Activated CD8-positive, alpha-beta T cell treated with anti-CD3 and anti-CD28 coated beads for 36 hours (primary cell): Measurements from ENCODE around the gene PCGF3. TPM values are rescaled to one million over a fixed set of nuclear protein-coding genes. Genes with fewer than 3 reads are reported as not detected.
A peak's percentile ranks its signal among the peaks of the same experiment; 100 is the strongest.

Experiments used
- ATAC-seq: fragments of 200-7000 bp; cut with Tn5 transposase; one replicate; pipeline ENCODE4 v1.10.0; 2021; ENCODE audit warnings: mild to moderate bottlenecking, moderate library complexity
- CTCF ChIA-PET: fragments of 350-600 bp; sonication (Branson Sonifier 250); formaldehyde crosslinking; loops from one replicate; lab custom pipeline; 2021; ENCODE audit warnings: antibody characterized with exemption; lab: Charles Lee
- POLR2A ChIA-PET: fragments of 350-600 bp; sonication (Branson Sonifier 250); formaldehyde crosslinking; loops from one replicate; lab custom pipeline; 2021; ENCODE audit warnings: antibody characterized with exemption; lab: Charles Lee
- DNase-seq: peaks from one replicate; pipeline ENCODE4 v3.0.0-alpha.2; 2020
- H3K27ac Mint-ChIP-seq: one replicate; pipeline ENCODE4 v1.8.0; 2021; ENCODE audit warnings: mild to moderate bottlenecking, mixed read lengths
- H3K27me3 Mint-ChIP-seq: one replicate; pipeline ENCODE4 v1.8.0; 2021; ENCODE audit warnings: mixed read lengths
- H3K36me3 Mint-ChIP-seq: one replicate; pipeline ENCODE4 v1.8.0; 2021; ENCODE audit warnings: low read depth, mixed read lengths
- H3K4me1 Mint-ChIP-seq: one replicate; pipeline ENCODE4 v1.8.0; 2021; ENCODE audit warnings: low read depth, mixed read lengths
- H3K4me3 Mint-ChIP-seq: one replicate; pipeline ENCODE4 v1.8.0; 2021; ENCODE audit warnings: mild to moderate bottlenecking, moderate library complexity, mixed read lengths
- H3K9me3 Mint-ChIP-seq: one replicate; pipeline ENCODE4 v1.8.0; 2021; ENCODE audit warnings: mixed read lengths
- intact Hi-C: fragments of 100-400 bp; cut with micrococcal nuclease; formaldehyde crosslinking; loops from one replicate; pipeline ENCODE4 v1.10.0; 2022
- total RNA-seq, 2 experiments: library from RNA; stranded (reverse); gene quantifications; one replicate each; pipeline ENCODE4 v1.2.3, GENCODE V29; 2021
- TF ChIP-seq, protein P1 (sequence below): fragments of 200-600 bp; IDR thresholded peaks from one replicate; pipeline ENCODE4 v1.8.0; 2022; ENCODE audit warnings: antibody characterized with exemption, mild to moderate bottlenecking

PCGF3 gene
- total RNA-seq, 2 experiments from 2014 or later: 23.9 to 25.6 TPM

DNA sequence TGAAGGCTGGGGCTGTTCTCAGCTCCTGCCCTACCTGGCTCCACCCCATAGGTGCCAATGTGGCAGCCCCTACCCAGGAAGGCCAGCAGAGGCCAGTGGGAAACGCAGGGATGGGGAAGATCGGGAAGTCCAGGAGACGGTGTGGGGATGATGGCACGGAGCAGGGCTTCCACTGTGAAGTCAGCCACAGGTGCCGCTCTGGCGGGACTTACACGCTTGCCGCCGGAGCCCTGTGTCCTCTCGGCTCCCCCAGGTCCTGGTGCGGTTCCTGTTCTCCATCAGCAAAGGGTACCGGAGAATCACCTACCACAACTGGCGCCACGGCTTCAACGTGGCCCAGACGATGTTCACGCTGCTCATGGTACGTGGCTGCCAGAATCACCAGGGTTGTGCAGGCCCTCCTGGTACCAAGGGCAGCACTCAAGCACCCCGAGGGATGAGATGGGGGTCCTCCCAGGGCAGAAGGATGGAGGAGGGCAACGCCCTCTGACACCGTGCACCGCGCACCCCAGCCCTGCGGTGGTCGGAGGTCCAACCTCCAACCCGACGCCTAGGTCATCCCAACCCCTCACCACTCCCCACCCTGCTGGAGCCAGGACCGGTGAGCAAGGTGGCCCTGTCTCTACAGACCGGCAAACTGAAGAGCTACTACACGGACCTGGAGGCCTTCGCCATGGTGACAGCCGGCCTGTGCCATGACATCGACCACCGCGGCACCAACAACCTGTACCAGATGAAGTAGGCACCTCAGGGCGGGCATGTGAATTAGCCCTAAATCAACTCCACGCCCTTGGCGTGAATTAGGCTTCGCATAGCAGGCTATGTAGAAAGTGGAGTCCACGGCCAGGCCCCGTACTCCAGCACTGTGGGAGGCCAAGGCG is 43.5 kb upstream of the PCGF3 start:
- CTCF ChIA-PET: no interaction called here
- Mint-ChIP-seq H3K36me3 (peaks cover 8% of the 10 kb centered on the region), H3K27me3 (no peaks in the 10 kb centered on the region), H3K4me3 (peak overlapping the region; percentile 81), H3K4me1 (peaks cover 21% of the 10 kb centered on the region), H3K9me3 (no peaks in the 10 kb centered on the region), H3K27ac (no peak overlapping the region)
- POLR2A ChIA-PET: interaction anchor here (1.2 to 4.6 kb wide), 2 partner anchors 12 to 154 kb away, joined by 3 to 34 read pairs; partner anchors contain the start of genes ATP5ME and MYL5
- TF ChIP-seq, protein P1, sequence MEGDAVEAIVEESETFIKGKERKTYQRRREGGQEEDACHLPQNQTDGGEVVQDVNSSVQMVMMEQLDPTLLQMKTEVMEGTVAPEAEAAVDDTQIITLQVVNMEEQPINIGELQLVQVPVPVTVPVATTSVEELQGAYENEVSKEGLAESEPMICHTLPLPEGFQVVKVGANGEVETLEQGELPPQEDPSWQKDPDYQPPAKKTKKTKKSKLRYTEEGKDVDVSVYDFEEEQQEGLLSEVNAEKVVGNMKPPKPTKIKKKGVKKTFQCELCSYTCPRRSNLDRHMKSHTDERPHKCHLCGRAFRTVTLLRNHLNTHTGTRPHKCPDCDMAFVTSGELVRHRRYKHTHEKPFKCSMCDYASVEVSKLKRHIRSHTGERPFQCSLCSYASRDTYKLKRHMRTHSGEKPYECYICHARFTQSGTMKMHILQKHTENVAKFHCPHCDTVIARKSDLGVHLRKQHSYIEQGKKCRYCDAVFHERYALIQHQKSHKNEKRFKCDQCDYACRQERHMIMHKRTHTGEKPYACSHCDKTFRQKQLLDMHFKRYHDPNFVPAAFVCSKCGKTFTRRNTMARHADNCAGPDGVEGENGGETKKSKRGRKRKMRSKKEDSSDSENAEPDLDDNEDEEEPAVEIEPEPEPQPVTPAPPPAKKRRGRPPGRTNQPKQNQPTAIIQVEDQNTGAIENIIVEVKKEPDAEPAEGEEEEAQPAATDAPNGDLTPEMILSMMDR: no peak
- no peak for DNase-seq
- no peak for ATAC-seq
- intact Hi-C loops: no loop called here

DNA sequence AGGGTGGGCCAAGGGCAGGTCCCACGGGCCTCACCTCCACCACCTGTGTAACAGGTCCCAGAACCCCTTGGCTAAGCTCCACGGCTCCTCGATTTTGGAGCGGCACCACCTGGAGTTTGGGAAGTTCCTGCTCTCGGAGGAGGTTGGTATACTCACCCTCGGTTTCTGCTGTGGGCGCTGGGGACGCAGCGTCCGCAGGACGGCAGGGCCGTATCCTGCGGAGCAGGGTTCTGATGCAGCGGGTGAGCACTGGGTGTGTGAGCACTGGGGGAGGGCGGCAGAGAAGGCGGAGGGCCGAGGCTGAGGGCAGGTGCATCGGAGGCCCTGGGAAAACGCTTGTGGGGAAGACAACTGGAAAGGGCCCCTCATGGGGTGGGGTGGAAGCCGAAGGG is 42.6 kb upstream of the PCGF3 start:
- ATAC-seq (peak; percentile 4), DNase-seq (no peak)
- intact Hi-C loops: no loop called here
- Mint-ChIP-seq H3K9me3 (no peaks in the 10 kb centered on the region), H3K27ac (peak overlapping the region; percentile 82), H3K36me3 (peaks cover 8% of the 10 kb centered on the region), H3K4me1 (peaks cover 21% of the 10 kb centered on the region), H3K4me3 (peak overlapping the region; percentile 81), H3K27me3 (no peaks in the 10 kb centered on the region)
- POLR2A ChIA-PET: interaction anchor here (1.2 to 4.6 kb wide), 3 partner anchors 11 to 154 kb away, joined by 3 to 34 read pairs (median 4); partner anchors contain the start of genes ATP5ME and MYL5
- TF ChIP-seq, protein P1: no peak
- CTCF ChIA-PET: no interaction called here

DNA sequence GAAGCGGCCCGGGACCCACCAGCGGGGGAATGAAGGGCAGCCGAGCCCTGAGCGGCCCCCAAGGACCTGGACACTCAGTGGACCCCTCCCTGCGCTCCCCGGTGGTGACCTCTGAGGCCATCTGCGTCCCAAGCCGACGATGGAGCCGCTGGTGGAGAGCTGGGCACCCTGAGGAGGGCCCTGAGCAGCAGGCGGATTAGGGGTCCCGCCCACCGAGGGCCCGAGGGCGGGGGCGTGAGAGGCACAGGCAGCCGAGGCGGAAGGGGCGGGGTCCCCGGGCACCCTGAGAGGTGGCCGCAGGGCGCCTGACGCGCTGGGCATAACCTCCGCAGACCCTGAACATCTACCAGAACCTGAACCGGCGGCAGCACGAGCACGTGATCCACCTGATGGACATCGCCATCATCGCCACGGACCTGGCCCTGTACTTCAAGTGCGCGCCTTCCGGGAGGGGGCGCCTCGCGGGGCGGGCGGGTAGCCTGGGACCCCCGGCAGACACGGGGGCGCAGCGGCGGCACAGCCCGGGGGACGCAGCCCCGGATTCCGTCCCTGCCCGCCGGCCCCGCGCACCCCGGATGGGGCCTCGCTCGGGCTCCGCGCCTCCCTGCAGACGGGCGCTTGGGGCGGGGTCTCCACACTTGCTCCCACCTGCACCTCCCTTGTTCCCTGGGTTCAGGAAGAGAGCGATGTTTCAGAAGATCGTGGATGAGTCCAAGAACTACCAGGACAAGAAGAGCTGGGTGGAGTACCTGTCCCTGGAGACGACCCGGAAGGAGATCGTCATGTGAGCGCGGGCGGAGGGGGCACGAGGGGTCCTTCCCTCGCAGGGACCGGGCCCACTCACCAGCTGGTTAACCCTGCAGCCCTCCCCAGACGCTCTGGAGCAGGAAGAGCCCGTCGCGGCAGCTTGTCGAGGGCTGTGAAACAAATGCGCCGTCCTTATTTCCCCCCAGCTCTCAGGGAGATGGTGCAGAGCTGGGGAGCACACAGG is 41.9 kb upstream of the PCGF3 start:
- POLR2A ChIA-PET: interaction anchor here (0.7 to 4.6 kb wide), 5 partner anchors 10 to 346 kb away, joined by 3 to 34 read pairs (median 3); partner anchors contain the start of genes ATP5ME and MYL5
- H3K4me3 Mint-ChIP-seq: peak overlapping the region; percentile 81
- peaks cover 21% of the 10 kb centered on the region for H3K4me1 Mint-ChIP-seq
- H3K36me3 Mint-ChIP-seq: peaks cover 8% of the 10 kb centered on the region
- CTCF ChIA-PET: interaction anchor here (0.9 to 3.2 kb wide), 3 partner anchors 10 to 79 kb away, joined by 3 to 7 read pairs (median 3); partner anchors contain the start of gene ATP5ME
- no peaks in the 10 kb centered on the region for H3K27me3 Mint-ChIP-seq
- no peaks in the 10 kb centered on the region for H3K9me3 Mint-ChIP-seq
- DNase-seq: peak; percentile 89
- TF ChIP-seq, protein P1: no peak
- peak; percentile 85 for ATAC-seq
- H3K27ac Mint-ChIP-seq: peak overlapping the region; percentile 88
- intact Hi-C loops: no loop called here

DNA sequence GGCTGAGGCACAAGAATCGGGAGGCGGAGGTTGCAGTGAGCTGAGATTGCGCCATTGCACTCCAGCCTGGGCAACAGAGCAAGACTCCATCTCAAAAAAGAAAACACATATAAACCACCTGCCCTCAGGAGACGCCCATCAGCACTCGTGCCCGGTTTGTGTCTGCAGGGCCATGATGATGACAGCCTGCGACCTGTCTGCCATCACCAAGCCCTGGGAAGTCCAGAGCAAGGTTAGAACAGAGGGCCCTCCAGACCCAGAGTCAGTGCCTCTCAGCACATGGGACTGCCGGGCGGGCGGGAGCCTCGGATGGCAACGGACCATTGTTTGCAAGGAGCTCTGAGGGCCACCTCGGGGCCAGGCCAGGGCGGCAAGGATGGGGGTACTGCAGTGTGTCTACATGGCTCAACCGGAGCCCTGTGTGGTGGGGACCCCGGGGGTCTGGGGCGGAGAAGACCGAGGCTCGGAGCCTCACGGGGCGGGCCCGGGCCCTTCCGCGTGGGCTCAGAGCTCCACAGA is 40.9 kb upstream of the PCGF3 start:
- ChIA-PET POLR2A (interaction anchor here (0.7 to 4.6 kb wide), 2 partner anchors 9 to 42 kb away, joined by 3 to 34 read pairs; partner anchors contain the start of genes ATP5ME and MYL5), CTCF (interaction anchor here (0.9 to 3.2 kb wide), 3 partner anchors 12 to 78 kb away, joined by 3 to 7 read pairs (median 3); no protein-coding TSS in a partner anchor)
- H3K4me3 Mint-ChIP-seq: peak overlapping the region; percentile 81
- TF ChIP-seq, protein P1: no peak
- no peak for ATAC-seq
- no peak for DNase-seq
- peaks cover 21% of the 10 kb centered on the region for H3K4me1 Mint-ChIP-seq
- H3K27me3 Mint-ChIP-seq: no peaks in the 10 kb centered on the region
- H3K36me3 Mint-ChIP-seq: peaks cover 7% of the 10 kb centered on the region
- no peaks in the 10 kb centered on the region for H3K9me3 Mint-ChIP-seq
- peak overlapping the region; percentile 88 for H3K27ac Mint-ChIP-seq
- intact Hi-C loops: no loop called here
